Esophagus squamous epithelium (tissue), 5 donors: ENCODE results near the gene TUBA1C. TPM values are rescaled to one million over a fixed set of nuclear protein-coding genes. Genes with fewer than 3 reads are reported as not detected.
"Not testable (repeated sequence)": the region's sequence is repeated elsewhere in the genome, so short reads cannot be mapped to it uniquely, and the experiment has no call there.

ENCODE experiments used
- DNase-seq: peaks from one replicate; lab custom pipeline; 2025; lab: John Stamatoyannopoulos, UW
- H3K27ac ChIP-seq, 4 donors: fragments of 200-600 bp; sonication (generic); one replicate each; pipeline ENCODE4 v1.5.1; 2016 to 2019; ENCODE audit warnings: mild to moderate bottlenecking in 1 of 4
- H3K27me3 ChIP-seq, 4 donors: fragments of 200-600 bp; sonication (generic); 1 replicate in 3 of 4; 2 replicates in 1 of 4; pipeline versions ENCODE4 v1.5.1 to v1.6.0; 2017 to 2021; ENCODE audit warnings: antibody characterized with exemption in 1 of 4
- H3K36me3 ChIP-seq, 3 donors: fragments of 200-600 bp; sonication (generic); one replicate each; pipeline ENCODE4 v1.5.1; 2016 to 2019
- H3K4me1 ChIP-seq, 3 donors: fragments of 200-600 bp; sonication (generic); one replicate each; pipeline ENCODE4 v1.5.1; 2017 to 2019
- H3K4me3 ChIP-seq, 4 donors: fragments of 200-600 bp; sonication (generic); 1 replicate in 3 of 4; 2 replicates in 1 of 4; pipeline ENCODE4 v1.5.1; 2016 to 2019; ENCODE audit warnings: mild to moderate bottlenecking in 2 of 4, moderate library complexity in 1 of 4
- H3K9me3 ChIP-seq, 3 donors: fragments of 200-600 bp; sonication (generic); one replicate each; pipeline ENCODE4 v1.5.1; 2016 to 2019
- CTCF ChIP-seq, 6 experiments: fragments of 450-650 bp in 4 of 6; fragments of 200-600 bp in 2 of 6; sonication (generic) in 2 of 6; IDR thresholded peaks; one replicate each; pipeline ENCODE4 v1.5.1; 2016 to 2019; ENCODE audit warnings: antibody characterized with exemption in 6 of 6, mild to moderate bottlenecking in 4 of 6, moderate library complexity in 4 of 6
- POLR2A ChIP-seq, 4 donors: fragments of 450-650 bp; IDR thresholded peaks; one replicate each; pipeline ENCODE4 v1.6.1; 2017; ENCODE audit warnings: antibody characterized with exemption in 4 of 4, mild to moderate bottlenecking in 4 of 4, moderate library complexity in 3 of 4
- WGBS, 2 donors: methylation state at CpG; one replicate each; pipeline ENCODE4 v1.1.5; 2018; 5-methylcytosine and 5-hydroxymethylcytosine counted together
- intact Hi-C: fragments of 100-400 bp; cut with DNase I; formaldehyde crosslinking; loops from one replicate; pipeline ENCODE4 v1.15.0; 2022
- total RNA-seq, 4 donors: library from RNA; depleted of rRNA; stranded (reverse); fragments of >200 nt; gene quantifications; one replicate each; pipeline ENCODE4 v1.1.0, GENCODE V29; 2016
- donor health status: DM: yes; HTN: yes; CAD: no.

Gene TUBA1C
- total RNA-seq, 4 donors from 2014 or later: 587 to 1,132 (median 718) TPM

DNA sequence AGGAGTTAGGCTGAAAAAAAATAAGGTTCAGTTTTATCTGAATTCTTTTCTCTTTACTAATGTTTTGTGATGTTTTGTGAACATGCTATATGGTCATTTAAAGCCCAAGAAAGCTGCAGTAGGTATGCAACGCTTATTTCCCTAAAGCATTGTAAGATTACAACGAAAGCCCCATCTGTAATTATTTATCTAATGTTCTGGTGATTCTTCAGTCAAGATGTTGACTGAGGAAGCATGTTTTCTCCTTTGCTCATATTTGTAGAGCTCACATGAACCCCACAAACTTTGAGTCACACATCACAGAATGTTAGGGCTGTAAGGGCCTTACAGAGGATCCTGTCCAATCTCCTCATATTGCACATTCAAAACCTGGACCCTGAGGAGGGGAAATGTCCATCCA, 3.2 kb upstream of the TUBA1C start:
- TF ChIP-seq CTCF (IDR thresholded peaks at IDR 0.05) (no peak), POLR2A (IDR thresholded peaks at IDR 0.05) (no peak)
- H3K27me3 ChIP-seq: no peaks in the 10 kb centered on the region
- 78 to 92% methylated on average over 2 of the region's 2 CpGs for WGBS, 2 donors
- no peak overlapping the region for H3K27ac ChIP-seq
- H3K4me3 ChIP-seq: no peak overlapping the region
- no peak for DNase-seq
- H3K4me1 ChIP-seq: peaks cover 6 to 54% (median 29%) of the 10 kb centered on the region in 3 donors
- no peaks in the 10 kb centered on the region for H3K9me3 ChIP-seq
- intact Hi-C loops: no loop called here
- peaks cover 0 to 2% (median 0%) of the 10 kb centered on the region in 3 donors for H3K36me3 ChIP-seq

GRCh38 chr12:49263400-49263763, 1.5 kb upstream of the TUBA1C start:
- peak overlapping the region in 2 of 4 donors; percentile 97 to 99 for H3K27ac ChIP-seq
- peak overlapping the region in 1 of 4 donors; percentile 99 for H3K4me3 ChIP-seq
- DNase-seq: no peak
- H3K9me3 ChIP-seq: no peaks in the 10 kb centered on the region
- WGBS, 2 donors: 78 to 79% methylated on average over 5 of the region's 5 CpGs
- TF ChIP-seq POLR2A (IDR thresholded peaks at IDR 0.05) (no peak), CTCF (IDR thresholded peaks at IDR 0.05) (no peak)
- no peaks in the 10 kb centered on the region for H3K27me3 ChIP-seq
- H3K4me1 ChIP-seq: peaks cover 22 to 70% (median 45%) of the 10 kb centered on the region in 3 donors
- intact Hi-C loops: no loop called here
- H3K36me3 ChIP-seq: peaks cover 0 to 9% (median 0%) of the 10 kb centered on the region in 3 donors

GRCh38 chr12:49264466-49264872, 413 bp upstream of the TUBA1C start:
- peak in 3 of 6 experiments; percentile 4 to 16 (median 16) for TF ChIP-seq CTCF (IDR thresholded peaks at IDR 0.05)
- TF ChIP-seq POLR2A (IDR thresholded peaks at IDR 0.05): peak in 2 of 4 donors; percentile 58 to 67
- intact Hi-C loops: no loop called here
- no peak for DNase-seq
- H3K4me3 ChIP-seq: peak overlapping the region; percentile 72 to 99 (median 77)
- WGBS, 2 donors: 0% methylated on average over 12 to 14 of the region's 35 CpGs
- H3K27ac ChIP-seq: peak overlapping the region; percentile 96 to 99 (median 98)
- peaks cover 0 to 11% (median under 1%) of the 10 kb centered on the region in 3 donors for H3K36me3 ChIP-seq
- H3K9me3 ChIP-seq: no peaks in the 10 kb centered on the region
- peaks cover 22 to 76% (median 50%) of the 10 kb centered on the region in 3 donors for H3K4me1 ChIP-seq
- no peaks in the 10 kb centered on the region for H3K27me3 ChIP-seq

- DNase-seq, intact Hi-C loops, H3K27me3 ChIP-seq, H3K9me3 ChIP-seq: not testable (repeated sequence)
- peaks cover 19 to 65% (median 44%) of the 10 kb centered on the region in 3 donors for H3K4me1 ChIP-seq
- peak overlapping the region; percentile 87 to 99 (median 96) for H3K27ac ChIP-seq
- H3K36me3 ChIP-seq: peaks cover 12 to 58% (median 34%) of the 10 kb centered on the region in 3 donors
- peak overlapping the region in 3 of 4 donors; percentile 36 to 74 (median 72) for H3K4me3 ChIP-seq
- 48 to 83% methylated on average over 3 to 4 of the region's 6 CpGs for WGBS, 2 donors
These were observed 4.3 kb downstream of the TUBA1C start for GRCh38 chr12:49269191-49269590.

GRCh38 chr12:49272790-49273725, 8.2 kb downstream of the TUBA1C start:
- intact Hi-C loops: no loop called here
- peaks cover 3 to 37% (median 19%) of the 10 kb centered on the region in 3 donors for H3K4me1 ChIP-seq
- H3K27ac ChIP-seq: no peak overlapping the region
- TF ChIP-seq POLR2A (IDR thresholded peaks at IDR 0.05): no peak
- no peaks in the 10 kb centered on the region for H3K9me3 ChIP-seq
- peaks cover 12 to 53% (median 34%) of the 10 kb centered on the region in 3 donors for H3K36me3 ChIP-seq
- no peak for DNase-seq
- WGBS, 2 donors: 81 to 85% methylated on average over 10 to 11 of the region's 16 CpGs
- H3K4me3 ChIP-seq: no peak overlapping the region
- no peaks in the 10 kb centered on the region for H3K27me3 ChIP-seq
